ENCODE data around the gene ZNF681.

DNA sequence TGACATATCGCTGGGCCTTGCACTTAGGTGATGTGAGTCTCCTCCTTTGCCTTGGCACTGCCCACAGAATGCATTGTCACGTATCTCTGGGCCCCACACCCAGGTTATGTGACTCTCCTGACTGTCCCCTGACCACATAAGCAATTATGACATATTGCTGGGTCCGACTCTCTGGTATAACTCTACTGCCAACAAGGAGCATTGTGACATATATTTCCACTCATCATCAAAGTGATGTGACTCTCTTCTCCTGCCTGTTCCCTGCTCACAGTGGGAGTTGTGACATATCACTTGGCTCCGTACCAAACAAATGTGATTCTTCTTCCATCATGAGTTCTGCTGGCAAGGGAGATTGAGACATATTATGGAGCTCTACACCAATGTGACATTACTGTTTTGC, 15.4 kb upstream of the ZNF681 start:
- TF ChIP-seq CTCF (IDR thresholded peaks at IDR 0.05; ENCODE audit: low read length) (no peak), EZH2 (IDR thresholded peaks at IDR 0.05; ENCODE audit: borderline replicate concordance, low read length) (no peak)
